M059J (cell line): ENCODE data around the gene TBC1D9. TPM values are rescaled to one million over a fixed set of nuclear protein-coding genes. Genes with fewer than 3 reads are reported as not detected.

Experiments used
- DNase-seq: peaks from one replicate; pipeline ENCODE4 v3.0.0-alpha.2; 2012; ENCODE audit warnings: low read depth
- total RNA-seq: library from RNA; depleted of rRNA; stranded (reverse); fragments of >200 nt; shearing (Covaris generic); gene quantifications from 2 replicates; pipeline ENCODE4 v1.2.3, GENCODE V29; 2014

The TBC1D9 gene
- total RNA-seq, 1 experiment from 2014 or later = 15.3 TPM

- no peak for DNase-seq
Observed at GRCh38 chr4:140652601-140653000, 103.6 kb downstream of the TBC1D9 start.

GRCh38 chr4:140648716-140649308 is 107.4 kb downstream of the TBC1D9 start:
- no peak for DNase-seq

- DNase-seq = no peak
Observed at GRCh38 chr4:140645614-140646412, 110.4 kb downstream of the TBC1D9 start.

- DNase-seq = no peak
Observed at GRCh38 chr4:140645196-140645595, 111.0 kb downstream of the TBC1D9 start.

- no peak for DNase-seq
Observed at GRCh38 chr4:140644470-140645185, 111.6 kb downstream of the TBC1D9 start.

GRCh38 chr4:140643571-140644055 is 112.6 kb downstream of the TBC1D9 start:
- no peak for DNase-seq

- DNase-seq = no peak
Observed at GRCh38 chr4:140642674-140643437, 113.3 kb downstream of the TBC1D9 start.

- no peak for DNase-seq
Observed at GRCh38 chr4:140641789-140642439, 114.3 kb downstream of the TBC1D9 start.

GRCh38 chr4:140641105-140641555 is 115.1 kb downstream of the TBC1D9 start:
- no peak for DNase-seq

GRCh38 chr4:140640150-140640748 is 115.9 kb downstream of the TBC1D9 start:
- DNase-seq = no peak

GRCh38 chr4:140639066-140639465 is 117.1 kb downstream of the TBC1D9 start:
- DNase-seq = no peak

- DNase-seq = peak; percentile 23
Observed at GRCh38 chr4:140637836-140638235, 118.3 kb downstream of the TBC1D9 start.

GRCh38 chr4:140635606-140636005 is 120.6 kb downstream of the TBC1D9 start:
- DNase-seq = peak; percentile 38

GRCh38 chr4:140633951-140634350 is 122.2 kb downstream of the TBC1D9 start:
- no peak for DNase-seq

- no peak for DNase-seq
Observed at GRCh38 chr4:140633124-140633523, 123.1 kb downstream of the TBC1D9 start.

- DNase-seq = no peak
Observed at GRCh38 chr4:140630246-140630645, 125.9 kb downstream of the TBC1D9 start.

- DNase-seq = no peak
Observed at GRCh38 chr4:140628016-140628415, 128.2 kb downstream of the TBC1D9 start.

GRCh38 chr4:140626661-140627376 is 129.4 kb downstream of the TBC1D9 start:
- no peak for DNase-seq

GRCh38 chr4:140622333-140622958 is 133.7 kb downstream of the TBC1D9 start:
- no peak for DNase-seq

GRCh38 chr4:140621161-140621560 is 135.0 kb downstream of the TBC1D9 start:
- DNase-seq = no peak
